Neural cell (in vitro differentiated cells): Measurements from ENCODE around the gene MSH2. TPM values are rescaled to one million over a fixed set of nuclear protein-coding genes. Genes with fewer than 3 reads are reported as not detected.
"Not testable (repeated sequence)": the region's sequence is repeated elsewhere in the genome, so short reads cannot be mapped to it uniquely, and the experiment has no call there.

Source experiments
- H2AFZ ChIP-seq: fragments of 200-600, 300-800 bp; sonication (generic), shearing (Covaris generic); 2 replicates; pipeline ENCODE4 v1.6.0; 2014; ENCODE audit warnings: low read depth, mild to moderate bottlenecking, antibody characterized with exemption, low read length, moderate library complexity
- H3F3A ChIP-seq: fragments of 200-600 bp; shearing (Covaris generic); 2 replicates; pipeline ENCODE4 v1.6.1; 2016; ENCODE audit warnings: mild to moderate bottlenecking, moderate library complexity, mixed read lengths, antibody characterized with exemption, low read length; ENCODE audit not compliant: insufficient read depth, poor library complexity, severe bottlenecking
- H3K27ac ChIP-seq: fragments of 200-600, 300-800 bp; sonication (generic), shearing (Covaris generic); 2 replicates; pipeline ENCODE4 v1.5.1; 2014; ENCODE audit warnings: mild to moderate bottlenecking, low read length, moderate library complexity
- H3K27me3 ChIP-seq: fragments of 300-800, 200-600 bp; sonication (generic), shearing (Covaris generic); 2 replicates; pipeline ENCODE4 v1.6.0; 2014; ENCODE audit warnings: mild to moderate bottlenecking, low read depth, low read length, moderate library complexity; ENCODE audit not compliant: insufficient read depth
- H3K36me3 ChIP-seq: fragments of 300-800, 200-600 bp; sonication (generic), shearing (Covaris generic); 2 replicates; pipeline ENCODE4 v1.5.1; 2014; ENCODE audit warnings: mild to moderate bottlenecking, antibody characterized with exemption, low read length, moderate library complexity; ENCODE audit not compliant: insufficient read depth
- H3K4me2 ChIP-seq: fragments of 300-800, 200-600 bp; sonication (generic), shearing (Covaris generic); 2 replicates; pipeline ENCODE4 v1.6.0; 2014; ENCODE audit warnings: mild to moderate bottlenecking, low read length
- H3K4me3 ChIP-seq: fragments of 300-800, 200-600 bp; sonication (generic), shearing (Covaris generic); 2 replicates; pipeline ENCODE4 v1.5.1; 2014; ENCODE audit warnings: mild to moderate bottlenecking, low read length, moderate library complexity
- H3K79me2 ChIP-seq: fragments of 200-600 bp; shearing (Covaris generic); replicated peaks from 2 replicates; pipeline ENCODE4 v1.6.0; 2014; ENCODE audit warnings: mild to moderate bottlenecking, low read length, moderate library complexity; ENCODE audit not compliant: insufficient read depth
- H3K9ac ChIP-seq: fragments of 300-800, 200-600 bp; sonication (generic), shearing (Covaris generic); 2 replicates; pipeline ENCODE4 v1.6.1; 2016; ENCODE audit warnings: mild to moderate bottlenecking, low read length, mixed read lengths
- H3K9me2 ChIP-seq: fragments of 200-600 bp; shearing (Covaris generic); 2 replicates; pipeline ENCODE4 v1.6.1; 2016; ENCODE audit warnings: mild to moderate bottlenecking, low read length, mixed read lengths; ENCODE audit not compliant: insufficient read depth
- H3K9me3 ChIP-seq: fragments of 200-600, 300-800 bp; sonication (generic), shearing (Covaris generic); 2 replicates; pipeline ENCODE4 v1.6.1; 2016; ENCODE audit warnings: mild to moderate bottlenecking, mixed run types, low read length, moderate library complexity, mixed read lengths
- H4K20me1 ChIP-seq: fragments of 200-600 bp; shearing (Covaris generic); 2 replicates; pipeline ENCODE4 v1.6.1; 2016; ENCODE audit warnings: mild to moderate bottlenecking, mixed run types; ENCODE audit not compliant: insufficient read depth
- EP300 ChIP-seq: fragments of 450-650 bp; conservative IDR thresholded peaks from 2 replicates; pipeline ENCODE4 v1.6.1; 2014; ENCODE audit warnings: antibody characterized with exemption, mild to moderate bottlenecking, moderate library complexity; ENCODE audit not compliant: poor library complexity, severe bottlenecking
- EZH2 ChIP-seq: fragments of 200-600, 300-800 bp; shearing (Covaris generic), sonication (generic); IDR thresholded peaks from 2 replicates; pipeline ENCODE4 v1.6.1; 2014; ENCODE audit warnings: antibody characterized with exemption, low read length, borderline replicate concordance, mild to moderate bottlenecking; ENCODE audit not compliant: insufficient read depth, poor library complexity, severe bottlenecking
- MXI1 ChIP-seq: fragments of 450-650 bp; conservative IDR thresholded peaks from 2 replicates; pipeline ENCODE4 v1.6.1; 2014; ENCODE audit warnings: antibody characterized with exemption, mild to moderate bottlenecking; ENCODE audit not compliant: poor library complexity, severe bottlenecking
- POLR2AphosphoS5 ChIP-seq: IDR thresholded peaks from 2 replicates; pipeline ENCODE4 v1.6.1; 2012
- RAD21 ChIP-seq: fragments of 450-650 bp; conservative IDR thresholded peaks from 2 replicates; pipeline ENCODE4 v1.6.1; 2014; ENCODE audit warnings: antibody characterized with exemption, mild to moderate bottlenecking, moderate library complexity
- SMC3 ChIP-seq: fragments of 450-650 bp; conservative IDR thresholded peaks from 2 replicates; pipeline ENCODE4 v1.6.1; 2014; ENCODE audit warnings: antibody characterized with exemption, mild to moderate bottlenecking, moderate library complexity; ENCODE audit not compliant: poor library complexity
- polyA plus RNA-seq: library from polyadenylated mRNA; depleted of rRNA; stranded (reverse); fragments of >200 nt; gene quantifications from 2 replicates; pipeline ENCODE4 v1.2.3, GENCODE V29; 2014
- TF ChIP-seq, protein P1 (sequence below): IDR thresholded peaks from 2 replicates; pipeline ENCODE4 v1.6.1; 2012; ENCODE audit warnings: borderline replicate concordance
- TF ChIP-seq, protein P2 (sequence below): fragments of 450-650 bp; IDR thresholded peaks from 2 replicates; pipeline ENCODE4 v1.5.1; 2014; ENCODE audit warnings: antibody characterized with exemption, mild to moderate bottlenecking, moderate library complexity; ENCODE audit not compliant: poor library complexity, severe bottlenecking

Gene MSH2
- polyA plus RNA-seq, 1 donor from 2014 or later: 105 TPM

DNA sequence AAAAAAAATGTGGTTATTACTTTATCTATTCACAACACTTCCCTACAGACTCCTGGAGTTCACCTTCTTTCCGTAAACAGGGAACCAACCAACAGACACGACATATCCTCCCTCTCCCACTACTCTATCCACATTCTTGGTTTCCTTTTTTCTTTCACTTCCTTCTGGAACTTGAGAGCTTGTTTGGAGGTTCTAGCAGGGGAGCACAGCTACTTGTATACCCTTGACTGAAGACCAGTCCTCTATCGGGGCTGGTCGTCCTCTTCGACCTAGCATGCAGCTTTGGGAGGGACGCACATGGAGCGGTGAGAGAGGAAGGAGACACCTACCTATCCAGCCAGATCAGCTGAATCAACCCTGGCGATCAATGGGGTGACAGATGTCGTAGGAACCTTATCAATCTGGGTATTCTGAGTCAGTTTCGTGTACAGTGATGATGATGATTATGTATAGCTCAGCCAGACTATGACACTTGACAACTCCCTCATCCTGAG is 43.5 kb upstream of the MSH2 start:
- Histone ChIP-seq H3K79me2 (no peaks in the 10 kb centered on the region), H4K20me1 (no peaks in the 10 kb centered on the region), H2AFZ (no peak overlapping the region), H3K9ac (no peak overlapping the region), H3K9me2 (no peaks in the 10 kb centered on the region), H3K9me3 (no peaks in the 10 kb centered on the region), H3K27me3 (no peaks in the 10 kb centered on the region), H3F3A (no peaks in the 10 kb centered on the region), H3K4me2 (no peak overlapping the region), H3K36me3 (no peaks in the 10 kb centered on the region), H3K27ac (no peak overlapping the region), H3K4me3 (no peak overlapping the region)
- TF ChIP-seq RAD21 (no peak), EZH2 (no peak), POLR2AphosphoS5 (no peak)

DNA sequence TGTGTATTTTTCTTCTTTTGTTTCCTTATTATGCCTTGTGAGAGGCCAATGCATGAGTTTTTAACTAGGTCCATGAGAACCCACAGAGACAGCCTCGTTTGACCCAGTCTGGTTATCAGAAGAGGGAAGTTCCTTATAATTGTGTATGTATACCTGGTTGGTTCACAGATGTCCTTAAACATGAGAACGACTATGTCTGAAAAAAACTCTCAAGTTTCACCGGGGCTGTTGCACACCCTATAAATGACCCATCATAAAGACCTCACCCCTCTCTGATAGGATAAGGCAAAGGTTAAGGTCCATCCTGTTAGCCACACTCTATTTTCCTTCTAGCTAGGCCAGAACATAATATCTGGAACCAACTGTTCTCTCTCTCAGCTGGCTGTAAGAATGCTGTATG is 42.7 kb upstream of the MSH2 start:
- no peaks in the 10 kb centered on the region for H4K20me1 ChIP-seq
- no peaks in the 10 kb centered on the region for H3K9me3 ChIP-seq
- H3K4me2 ChIP-seq: no peak overlapping the region
- no peak overlapping the region for H2AFZ ChIP-seq
- H3K36me3 ChIP-seq: no peaks in the 10 kb centered on the region
- no peak for TF ChIP-seq EZH2
- TF ChIP-seq SMC3: no peak
- TF ChIP-seq, protein P1, sequence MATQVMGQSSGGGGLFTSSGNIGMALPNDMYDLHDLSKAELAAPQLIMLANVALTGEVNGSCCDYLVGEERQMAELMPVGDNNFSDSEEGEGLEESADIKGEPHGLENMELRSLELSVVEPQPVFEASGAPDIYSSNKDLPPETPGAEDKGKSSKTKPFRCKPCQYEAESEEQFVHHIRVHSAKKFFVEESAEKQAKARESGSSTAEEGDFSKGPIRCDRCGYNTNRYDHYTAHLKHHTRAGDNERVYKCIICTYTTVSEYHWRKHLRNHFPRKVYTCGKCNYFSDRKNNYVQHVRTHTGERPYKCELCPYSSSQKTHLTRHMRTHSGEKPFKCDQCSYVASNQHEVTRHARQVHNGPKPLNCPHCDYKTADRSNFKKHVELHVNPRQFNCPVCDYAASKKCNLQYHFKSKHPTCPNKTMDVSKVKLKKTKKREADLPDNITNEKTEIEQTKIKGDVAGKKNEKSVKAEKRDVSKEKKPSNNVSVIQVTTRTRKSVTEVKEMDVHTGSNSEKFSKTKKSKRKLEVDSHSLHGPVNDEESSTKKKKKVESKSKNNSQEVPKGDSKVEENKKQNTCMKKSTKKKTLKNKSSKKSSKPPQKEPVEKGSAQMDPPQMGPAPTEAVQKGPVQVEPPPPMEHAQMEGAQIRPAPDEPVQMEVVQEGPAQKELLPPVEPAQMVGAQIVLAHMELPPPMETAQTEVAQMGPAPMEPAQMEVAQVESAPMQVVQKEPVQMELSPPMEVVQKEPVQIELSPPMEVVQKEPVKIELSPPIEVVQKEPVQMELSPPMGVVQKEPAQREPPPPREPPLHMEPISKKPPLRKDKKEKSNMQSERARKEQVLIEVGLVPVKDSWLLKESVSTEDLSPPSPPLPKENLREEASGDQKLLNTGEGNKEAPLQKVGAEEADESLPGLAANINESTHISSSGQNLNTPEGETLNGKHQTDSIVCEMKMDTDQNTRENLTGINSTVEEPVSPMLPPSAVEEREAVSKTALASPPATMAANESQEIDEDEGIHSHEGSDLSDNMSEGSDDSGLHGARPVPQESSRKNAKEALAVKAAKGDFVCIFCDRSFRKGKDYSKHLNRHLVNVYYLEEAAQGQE: no peak
- TF ChIP-seq EP300: no peak
- H3K79me2 ChIP-seq: no peaks in the 10 kb centered on the region
- H3K9ac ChIP-seq: no peak overlapping the region
- no peak overlapping the region for H3K27ac ChIP-seq
- no peaks in the 10 kb centered on the region for H3F3A ChIP-seq
- H3K27me3 ChIP-seq: no peaks in the 10 kb centered on the region
- no peaks in the 10 kb centered on the region for H3K9me2 ChIP-seq
- H3K4me3 ChIP-seq: no peak overlapping the region

DNA sequence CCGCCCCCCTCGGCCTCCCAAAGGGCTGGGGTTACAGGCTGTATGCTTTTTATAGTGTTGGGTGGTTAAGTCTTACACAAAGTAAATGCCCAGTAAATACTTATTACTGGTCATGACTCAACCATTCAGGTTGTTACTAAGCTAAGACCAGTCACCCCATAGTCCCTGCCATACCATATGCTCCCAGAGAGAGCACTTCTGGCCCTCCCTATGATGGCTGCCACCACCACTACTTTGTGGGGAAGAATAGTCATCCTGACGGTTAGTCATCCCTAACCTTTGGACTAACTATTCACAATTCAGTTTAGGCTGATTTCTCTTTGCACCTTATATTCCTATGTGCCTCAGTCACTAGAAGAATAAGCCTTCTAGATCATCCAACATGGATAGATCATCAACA is 42.0 kb upstream of the MSH2 start:
- Histone ChIP-seq H3K27ac (no peak overlapping the region), H3K9me3 (no peaks in the 10 kb centered on the region), H4K20me1 (no peaks in the 10 kb centered on the region), H3K9me2 (no peaks in the 10 kb centered on the region), H3K79me2 (no peaks in the 10 kb centered on the region), H3K4me2 (no peak overlapping the region), H3K4me3 (no peak overlapping the region), H3K9ac (no peak overlapping the region), H3F3A (no peaks in the 10 kb centered on the region), H3K36me3 (no peaks in the 10 kb centered on the region), H2AFZ (no peak overlapping the region), H3K27me3 (no peaks in the 10 kb centered on the region)
- TF ChIP-seq, protein P2, sequence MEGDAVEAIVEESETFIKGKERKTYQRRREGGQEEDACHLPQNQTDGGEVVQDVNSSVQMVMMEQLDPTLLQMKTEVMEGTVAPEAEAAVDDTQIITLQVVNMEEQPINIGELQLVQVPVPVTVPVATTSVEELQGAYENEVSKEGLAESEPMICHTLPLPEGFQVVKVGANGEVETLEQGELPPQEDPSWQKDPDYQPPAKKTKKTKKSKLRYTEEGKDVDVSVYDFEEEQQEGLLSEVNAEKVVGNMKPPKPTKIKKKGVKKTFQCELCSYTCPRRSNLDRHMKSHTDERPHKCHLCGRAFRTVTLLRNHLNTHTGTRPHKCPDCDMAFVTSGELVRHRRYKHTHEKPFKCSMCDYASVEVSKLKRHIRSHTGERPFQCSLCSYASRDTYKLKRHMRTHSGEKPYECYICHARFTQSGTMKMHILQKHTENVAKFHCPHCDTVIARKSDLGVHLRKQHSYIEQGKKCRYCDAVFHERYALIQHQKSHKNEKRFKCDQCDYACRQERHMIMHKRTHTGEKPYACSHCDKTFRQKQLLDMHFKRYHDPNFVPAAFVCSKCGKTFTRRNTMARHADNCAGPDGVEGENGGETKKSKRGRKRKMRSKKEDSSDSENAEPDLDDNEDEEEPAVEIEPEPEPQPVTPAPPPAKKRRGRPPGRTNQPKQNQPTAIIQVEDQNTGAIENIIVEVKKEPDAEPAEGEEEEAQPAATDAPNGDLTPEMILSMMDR: no peak
- TF ChIP-seq, protein P1: no peak
- TF ChIP-seq MXI1 (no peak), EZH2 (no peak), EP300 (no peak)

DNA sequence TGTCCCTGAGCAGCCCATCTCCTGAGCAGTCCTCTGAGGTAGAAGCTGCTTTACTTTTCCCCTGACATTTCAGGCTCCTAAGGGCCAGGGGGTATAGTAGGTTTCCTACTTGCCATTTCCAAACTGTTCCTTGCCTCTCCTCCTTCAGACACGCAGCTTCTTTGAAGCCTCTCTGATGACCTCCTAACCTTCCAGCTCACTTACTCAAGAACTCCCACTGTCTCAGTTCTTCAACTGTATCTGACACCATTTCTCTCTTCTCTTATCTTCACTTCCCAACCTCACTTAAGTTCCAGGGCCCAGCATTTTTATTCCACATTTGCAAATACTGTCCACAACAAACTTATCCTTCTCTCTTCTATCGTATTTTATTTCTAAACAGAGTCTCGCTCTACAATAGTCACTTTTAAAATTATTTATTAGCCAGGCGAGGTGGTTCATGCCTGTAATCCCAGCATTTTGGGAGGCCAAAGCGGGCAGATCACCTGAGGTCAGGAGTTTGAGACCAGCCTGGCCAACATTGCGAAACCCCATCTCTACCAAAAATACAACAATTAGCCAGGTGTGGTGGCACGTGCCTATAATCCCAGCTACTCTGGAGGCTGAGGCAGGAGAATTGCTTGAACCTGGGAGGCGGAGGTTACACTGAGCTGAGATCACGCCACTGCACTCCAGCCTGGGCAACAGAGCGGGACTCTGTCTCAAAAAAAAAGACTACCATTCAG is 41.3 kb upstream of the MSH2 start:
- H3K79me2 ChIP-seq, H4K20me1 ChIP-seq, H3K27me3 ChIP-seq, H3K9me3 ChIP-seq, H3K36me3 ChIP-seq, H3K4me3 ChIP-seq, H2AFZ ChIP-seq, H3K9ac ChIP-seq, H3K27ac ChIP-seq, H3K9me2 ChIP-seq, H3K4me2 ChIP-seq, H3F3A ChIP-seq: not testable (repeated sequence)
